B cell (primary cell): ENCODE data around the gene GRK5. TPM values are rescaled to one million over a fixed set of nuclear protein-coding genes. Genes with fewer than 3 reads are reported as not detected.
A peak's percentile ranks its signal among the peaks of the same experiment; 100 is the strongest.

Source experiments
- ATAC-seq: fragments of 200-7000 bp; cut with Tn5 transposase; one replicate; pipeline ENCODE4 v1.10.0; 2021; ENCODE audit warnings: low read depth, mild to moderate bottlenecking, moderate number of reproducible peaks, moderate library complexity
- CTCF ChIA-PET: fragments of 350-600 bp; sonication (Branson Sonifier 250); formaldehyde crosslinking; loops from one replicate; lab custom pipeline; 2021; ENCODE audit warnings: antibody characterized with exemption, inconsistent platforms; lab: Charles Lee
- POLR2A ChIA-PET: fragments of 350-600 bp; sonication (Branson Sonifier 250); formaldehyde crosslinking; loops from one replicate; lab custom pipeline; 2021; ENCODE audit warnings: antibody characterized with exemption; lab: Charles Lee
- DNase-seq: peaks from one replicate; pipeline ENCODE4 v3.0.0; 2013
- H2AFZ ChIP-seq: 2 replicates; pipeline ENCODE4 v1.6.1; 2012; ENCODE audit warnings: mild to moderate bottlenecking, low read depth, low read length; ENCODE audit not compliant: insufficient read depth, poor library complexity, severe bottlenecking
- H3K27ac ChIP-seq, 2 donors: 1 replicate in 1 of 2; 2 replicates in 1 of 2; pipeline ENCODE4 v1.5.1; 2012 to 2013; ENCODE audit warnings: low read length in 2 of 2, mild to moderate bottlenecking in 2 of 2, moderate library complexity in 1 of 2
- H3K27me3 ChIP-seq, 4 experiments: fragments of 200-600 bp in 1 of 4; sonication (generic) in 1 of 4; replicated peaks in 1 of 4; 1 replicate in 2 of 4; 2 replicates in 2 of 4; pipeline versions ENCODE4 v1.6.1 to v1.7.0; 2013 to 2016; ENCODE audit warnings: low read length in 3 of 4, mild to moderate bottlenecking in 2 of 4, mixed read lengths in 1 of 4, moderate library complexity in 1 of 4; ENCODE audit not compliant: insufficient read depth in 4 of 4, control insufficient read depth in 3 of 4; ENCODE audit errors: control extremely low read depth in 1 of 4
- H3K36me3 ChIP-seq, 2 experiments: replicated peaks in 1 of 2; 1 replicate in 1 of 2; 2 replicates in 1 of 2; pipeline versions ENCODE4 v1.6.1 to v1.7.1; 2013; ENCODE audit warnings: low read length in 1 of 2; ENCODE audit not compliant: insufficient read depth in 2 of 2, control insufficient read depth in 1 of 2; ENCODE audit errors: control extremely low read depth in 1 of 2, extremely low read depth in 1 of 2
- H3K4me1 ChIP-seq, 2 donors: fragments of 200-600 bp in 1 of 2; sonication (generic) in 1 of 2; 1 replicate in 1 of 2; 2 replicates in 1 of 2; pipeline versions ENCODE4 v1.5.1 to v1.6.1; 2013 to 2017; ENCODE audit warnings: low read length in 2 of 2; ENCODE audit not compliant: control insufficient read depth in 2 of 2, insufficient read depth in 2 of 2
- H3K4me2 ChIP-seq: replicated peaks from 2 replicates; pipeline ENCODE3; 2012; ENCODE audit warnings: mild to moderate bottlenecking, low read depth, low read length; ENCODE audit not compliant: poor library complexity, severe bottlenecking
- H3K4me3 ChIP-seq, 5 experiments: fragments of 200-600 bp in 1 of 5; sonication (generic) in 1 of 5; 1 replicate in 3 of 5; 2 replicates in 2 of 5; pipeline versions ENCODE4 v1.5.1 to v1.7.0; 2011 to 2016; ENCODE audit warnings: low read length in 4 of 5, mild to moderate bottlenecking in 4 of 5, low read depth in 2 of 5, control low read depth in 1 of 5, moderate library complexity in 1 of 5; ENCODE audit not compliant: insufficient read depth in 1 of 5; ENCODE audit errors: control extremely low read depth in 1 of 5, extremely low read depth in 1 of 5
- H3K79me2 ChIP-seq: fragments of 200-600 bp; sonication (generic); one replicate; pipeline ENCODE4 v1.6.0; 2016; ENCODE audit warnings: low read length; ENCODE audit not compliant: control insufficient read depth, insufficient read depth
- H3K9ac ChIP-seq: fragments of 200-600 bp; sonication (generic); 2 replicates; pipeline ENCODE4 v1.6.1; 2017; ENCODE audit warnings: mild to moderate bottlenecking, low read length, moderate library complexity
- H3K9me3 ChIP-seq, 3 donors: one replicate each; pipeline versions ENCODE4 v1.6.1 to v1.7.1; 2013; ENCODE audit warnings: low read length in 2 of 3; ENCODE audit not compliant: control insufficient read depth in 2 of 3, insufficient read depth in 1 of 3; ENCODE audit errors: control extremely low read depth in 1 of 3
- H4K20me1 ChIP-seq: 2 replicates; pipeline ENCODE4 v1.6.0; 2012; ENCODE audit warnings: mild to moderate bottlenecking, low read length; ENCODE audit not compliant: insufficient read depth, control insufficient read depth, poor library complexity, severe bottlenecking
- H3K27ac Mint-ChIP-seq: one replicate; pipeline ENCODE4 v1.8.0; 2021; ENCODE audit warnings: mixed read lengths
- H3K27me3 Mint-ChIP-seq: one replicate; pipeline ENCODE4 v1.8.0; 2021; ENCODE audit warnings: mixed read lengths
- H3K4me1 Mint-ChIP-seq: one replicate; pipeline ENCODE4 v1.8.0; 2021; ENCODE audit warnings: mixed read lengths
- H3K4me3 Mint-ChIP-seq: one replicate; pipeline ENCODE4 v1.8.0; 2021; ENCODE audit warnings: mixed read lengths
- H3K9me3 Mint-ChIP-seq: one replicate; pipeline ENCODE4 v1.8.0; 2022; ENCODE audit warnings: mixed read lengths; ENCODE audit not compliant: insufficient read depth
- CTCF ChIP-seq: fragments of 200-600 bp; IDR thresholded peaks from one replicate; pipeline ENCODE4 v1.8.0; 2022; ENCODE audit warnings: antibody characterized with exemption, mild to moderate bottlenecking
- EZH2 ChIP-seq: IDR thresholded peaks from 2 replicates; pipeline ENCODE4 v1.6.1; 2012; ENCODE audit warnings: borderline replicate concordance, low read depth, mild to moderate bottlenecking, moderate library complexity, low read length; ENCODE audit not compliant: insufficient read depth, poor library complexity, severe bottlenecking
- WGBS: methylation state at CpG from one replicate; pipeline ENCODE4 v1.1.5; 2013; ENCODE audit warnings: missing lambda C conversion rate; ENCODE audit not compliant: insufficient coverage; 5-methylcytosine and 5-hydroxymethylcytosine counted together
- intact Hi-C: fragments of 100-400 bp; cut with micrococcal nuclease; formaldehyde crosslinking; loops from one replicate; pipeline ENCODE4 v1.10.0; 2022
- polyA plus RNA-seq: library from polyadenylated mRNA; depleted of rRNA; stranded (reverse); fragments of >200 nt; gene quantifications from 2 replicates; pipeline ENCODE4 v1.2.3, GENCODE V29; 2012
- total RNA-seq, 2 donors: library from RNA; stranded (reverse); fragments of 120-200 nt in 1 of 2; gene quantifications; 1 replicate in 1 of 2; 2 replicates in 1 of 2; pipeline versions ENCODE4 v1.2.3 to v1.2.4, GENCODE V29; 2013 to 2022

Gene GRK5
- total and polyA plus RNA-seq, 2 donors (not counting 1 experiment from before 2014, with no cell fraction given): 21.9 to 54.8 TPM

- peaks cover 0 to 6% of the 10 kb centered on the region in 2 experiments for H3K36me3 ChIP-seq
- no peaks in the 10 kb centered on the region for H3K27me3 ChIP-seq
- no peak overlapping the region for H3K4me2 ChIP-seq
- H4K20me1 ChIP-seq: peaks cover 15% of the 10 kb centered on the region
- DNase-seq (no peak), ATAC-seq (no peak)
- WGBS: 92% methylated on average over 3 of the region's 3 CpGs
- H3K4me3 Mint-ChIP-seq: no peak overlapping the region
- no peak overlapping the region for H3K27ac ChIP-seq
- H3K27me3 Mint-ChIP-seq: no peaks in the 10 kb centered on the region
- no peak overlapping the region for H2AFZ ChIP-seq
- intact Hi-C loops: no loop called here
- no peak for TF ChIP-seq CTCF
- TF ChIP-seq EZH2: no peak
- peaks cover 96% of the 10 kb centered on the region for H3K79me2 ChIP-seq
- H3K27ac Mint-ChIP-seq: peak overlapping the region; percentile 26
- peaks cover 0 to 6% of the 10 kb centered on the region in 2 donors for H3K4me1 ChIP-seq
- peaks cover 0 to 6% (median 0%) of the 10 kb centered on the region in 3 donors for H3K9me3 ChIP-seq
- CTCF ChIA-PET: interaction anchor here (1.2 kb wide), 1 partner anchor 48 kb away, joined by 3 read pairs; no protein-coding TSS in a partner anchor
- peaks cover 45% of the 10 kb centered on the region for H3K4me1 Mint-ChIP-seq
- H3K9me3 Mint-ChIP-seq: no peaks in the 10 kb centered on the region
- H3K9ac ChIP-seq: no peak overlapping the region
- POLR2A ChIA-PET: interaction anchor here (0.5 kb wide), 1 partner anchor 21 kb away, joined by 4 read pairs; no protein-coding TSS in a partner anchor
- no peak overlapping the region for H3K4me3 ChIP-seq
These were observed 47.0 kb downstream of the GRK5 start for GRCh38 chr10:119254335-119254734.

GRCh38 chr10:119256030-119256429, 48.7 kb downstream of the GRK5 start:
- ATAC-seq: no peak
- POLR2A ChIA-PET: no interaction called here
- no peak overlapping the region for H3K27ac Mint-ChIP-seq
- no peaks in the 10 kb centered on the region for H3K9me3 Mint-ChIP-seq
- H2AFZ ChIP-seq: no peak overlapping the region
- peaks cover 15% of the 10 kb centered on the region for H4K20me1 ChIP-seq
- no peaks in the 10 kb centered on the region for H3K27me3 Mint-ChIP-seq
- peaks cover 0 to 2% of the 10 kb centered on the region in 2 donors for H3K4me1 ChIP-seq
- no peak overlapping the region for H3K4me2 ChIP-seq
- WGBS: 98% methylated on average over 5 of the region's 8 CpGs
- no peak for DNase-seq
- H3K27me3 ChIP-seq: no peaks in the 10 kb centered on the region
- CTCF ChIA-PET: interaction anchor here (0.8 to 1.2 kb wide), 3 partner anchors 9 to 50 kb away, joined by 3 to 4 read pairs (median 3); no protein-coding TSS in a partner anchor
- peaks cover 84% of the 10 kb centered on the region for H3K79me2 ChIP-seq
- H3K9ac ChIP-seq: no peak overlapping the region
- intact Hi-C loops: no loop called here
- peaks cover 0 to 6% of the 10 kb centered on the region in 2 experiments for H3K36me3 ChIP-seq
- no peak for TF ChIP-seq EZH2
- no peak for TF ChIP-seq CTCF
- H3K4me1 Mint-ChIP-seq: peaks cover 33% of the 10 kb centered on the region
- no peak overlapping the region for H3K4me3 ChIP-seq
- peaks cover 0 to 6% (median 0%) of the 10 kb centered on the region in 3 donors for H3K9me3 ChIP-seq
- H3K4me3 Mint-ChIP-seq: no peak overlapping the region
- H3K27ac ChIP-seq: no peak overlapping the region
